Subcutaneous abdominal adipose tissue (tissue), 5 donors: ENCODE data around the gene SPATA20.
A peak's percentile ranks its signal among the peaks of the same experiment; 100 is the strongest.

Experiments
- H3K27ac ChIP-seq: one replicate; pipeline ENCODE4 v1.7.0; 2013; ENCODE audit warnings: low read depth, mild to moderate bottlenecking, inconsistent platforms, low read length, moderate library complexity
- H3K27me3 ChIP-seq, 5 donors: one replicate each; pipeline ENCODE4 v1.7.0; 2013; ENCODE audit warnings: low read length in 5 of 5, inconsistent platforms in 1 of 5; ENCODE audit not compliant: control insufficient read depth in 5 of 5, insufficient read depth in 4 of 5
- H3K36me3 ChIP-seq, 5 donors: one replicate each; pipeline ENCODE4 v1.7.0; 2013; ENCODE audit warnings: low read length in 5 of 5; ENCODE audit not compliant: control insufficient read depth in 5 of 5, insufficient read depth in 5 of 5
- H3K4me1 ChIP-seq, 5 donors: one replicate each; pipeline ENCODE4 v1.7.0; 2013; ENCODE audit warnings: low read length in 5 of 5, mild to moderate bottlenecking in 3 of 5, moderate library complexity in 1 of 5; ENCODE audit not compliant: control insufficient read depth in 5 of 5, insufficient read depth in 5 of 5
- H3K4me3 ChIP-seq, 5 donors: one replicate each; pipeline ENCODE4 v1.7.0; 2013; ENCODE audit warnings: low read length in 5 of 5, low read depth in 1 of 5
- H3K9ac ChIP-seq, 5 donors: one replicate each; pipeline ENCODE4 v1.7.0; 2013; ENCODE audit warnings: low read length in 5 of 5, mild to moderate bottlenecking in 4 of 5, moderate library complexity in 3 of 5
- H3K9me3 ChIP-seq, 5 donors: one replicate each; pipeline ENCODE4 v1.7.0; 2013; ENCODE audit warnings: low read length in 5 of 5; ENCODE audit not compliant: control insufficient read depth in 5 of 5
- donor health status: healthy.
- donor health status: healthy.
- donor health status: healthy.
- donor health status: healthy.
- donor health status: healthy.

The SPATA20 gene

DNA sequence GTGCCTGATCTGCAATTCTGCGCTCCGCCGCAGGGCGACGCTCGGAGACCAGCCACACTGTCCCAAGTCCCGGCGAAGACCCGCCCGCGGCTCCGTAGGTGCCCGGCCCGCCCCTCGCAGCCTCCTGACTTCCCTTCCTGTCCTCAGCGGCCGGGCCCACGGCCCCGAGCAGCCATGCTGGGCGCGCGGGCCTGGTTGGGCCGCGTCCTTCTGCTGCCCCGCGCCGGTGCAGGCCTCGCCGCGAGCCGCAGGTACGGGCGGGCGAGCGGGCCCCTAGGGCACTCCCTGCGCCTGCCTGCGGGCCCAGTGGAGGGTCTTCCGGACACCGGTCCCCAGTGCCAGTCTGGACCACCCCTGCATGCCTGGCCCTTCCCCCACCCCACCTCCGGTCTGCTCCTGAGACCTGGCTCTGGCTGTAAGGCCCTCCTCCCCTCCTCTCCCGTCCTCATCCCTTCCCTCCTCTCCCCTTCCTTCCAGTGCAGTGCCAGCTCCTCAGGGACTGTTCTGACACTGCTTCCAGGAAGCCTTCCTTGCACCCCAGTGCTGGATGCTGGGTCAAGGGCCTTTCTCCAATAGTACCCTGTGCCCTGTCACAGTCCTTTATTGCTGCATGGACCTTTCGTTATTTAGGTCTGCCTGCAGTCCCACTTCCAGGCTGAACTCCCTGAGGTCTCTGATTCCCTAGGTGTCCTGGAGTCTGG is at the start of gene SPATA20:
SPATA20 (plus strand) TSS at position 140 of the 701 bp plus-strand sequence; CDS start at position 175, 35 bp downstream.
- Histone ChIP-seq H3K27ac (no peak within 1 kb of the TSS), H3K4me3 (peak within 1 kb of the TSS; percentile 66 to 77 (median 73)), H3K9me3 (no peaks in the 10 kb centered on the region), H3K36me3 (peaks cover 0 to 16% (median 2%) of the 10 kb centered on the region in 5 donors), H3K4me1 (peaks cover 6 to 23% (median 18%) of the 10 kb centered on the region in 5 donors), H3K27me3 (no peaks in the 10 kb centered on the region), H3K9ac (peak within 1 kb of the TSS; percentile 28 to 79 (median 74))

GRCh38 chr17:50498021-50498874 is 48.7 kb upstream of the SPATA20 start:
- Histone ChIP-seq H3K9me3 (no peaks in the 10 kb centered on the region), H3K36me3 (no peaks in the 10 kb centered on the region), H3K4me3 (no peak overlapping the region), H3K27me3 (no peaks in the 10 kb centered on the region), H3K4me1 (no peaks in the 10 kb centered on the region), H3K9ac (no peak overlapping the region), H3K27ac (no peak overlapping the region)

DNA sequence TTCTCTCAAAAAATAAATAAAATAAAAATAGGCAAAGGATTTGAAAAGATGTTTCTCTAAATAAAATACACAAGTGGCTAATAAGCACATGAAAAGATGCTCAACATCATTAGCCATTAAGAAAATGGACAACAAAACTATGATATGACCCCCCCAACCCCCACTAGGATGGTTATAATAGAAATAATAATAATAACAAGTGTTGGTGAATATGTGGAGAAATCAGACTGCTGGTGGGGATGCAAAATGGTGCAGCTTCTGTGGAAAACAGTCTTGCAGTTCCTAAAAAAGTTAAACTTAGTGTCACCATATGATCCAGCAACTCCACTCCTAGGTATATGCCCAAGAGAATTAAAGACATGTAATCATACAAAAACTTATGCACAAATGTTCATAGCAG is 47.7 kb upstream of the SPATA20 start:
- Histone ChIP-seq H3K36me3 (no peaks in the 10 kb centered on the region), H3K9ac (no peak overlapping the region), H3K4me3 (no peak overlapping the region), H3K27me3 (no peaks in the 10 kb centered on the region), H3K4me1 (no peaks in the 10 kb centered on the region), H3K9me3 (no peaks in the 10 kb centered on the region), H3K27ac (no peak overlapping the region)

DNA sequence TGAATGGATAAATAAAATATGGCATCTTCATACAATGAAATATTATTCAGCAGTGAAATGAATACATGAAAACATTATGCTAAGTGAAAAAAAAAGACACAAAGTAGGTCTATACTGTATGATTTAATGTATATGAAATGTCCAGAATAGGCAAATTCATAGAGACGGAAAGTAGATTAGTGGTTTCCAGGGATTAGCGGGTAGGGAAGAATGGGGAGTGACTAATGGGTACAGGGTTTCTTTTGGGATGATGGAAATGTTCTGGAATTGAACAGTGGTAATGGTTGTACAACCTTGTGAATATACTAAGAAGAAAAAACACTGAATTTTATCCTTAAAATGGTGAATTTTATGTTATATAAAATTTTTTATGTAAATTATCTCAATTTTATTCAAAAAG is 47.3 kb upstream of the SPATA20 start:
- no peak overlapping the region for H3K9ac ChIP-seq
- H3K27me3 ChIP-seq: no peaks in the 10 kb centered on the region
- no peaks in the 10 kb centered on the region for H3K36me3 ChIP-seq
- H3K27ac ChIP-seq: no peak overlapping the region
- no peaks in the 10 kb centered on the region for H3K4me1 ChIP-seq
- no peaks in the 10 kb centered on the region for H3K9me3 ChIP-seq
- H3K4me3 ChIP-seq: no peak overlapping the region

DNA sequence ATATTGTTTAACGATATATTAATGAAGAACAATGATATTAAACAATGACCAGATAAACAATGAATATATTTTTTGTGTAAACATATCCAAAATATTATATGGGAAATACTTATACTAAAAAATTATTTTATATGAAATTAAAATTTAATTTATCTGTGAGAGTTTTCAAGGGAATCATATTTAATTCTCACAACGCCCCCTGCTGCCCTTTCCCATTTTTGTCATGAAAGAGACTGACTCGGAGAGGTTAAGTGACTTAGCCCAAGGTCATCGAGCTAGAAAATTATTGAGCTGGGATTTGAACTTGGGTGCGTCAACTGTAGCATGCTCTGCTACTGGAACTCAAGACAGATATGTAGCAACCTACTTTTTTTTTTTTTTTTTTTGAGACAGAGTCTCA is 45.9 kb upstream of the SPATA20 start:
- Histone ChIP-seq H3K9me3 (no peaks in the 10 kb centered on the region), H3K27ac (no peak overlapping the region)

GRCh38 chr17:50502301-50502990 is 44.5 kb upstream of the SPATA20 start:
- H3K4me1 ChIP-seq: peaks cover 0 to 1% (median under 1%) of the 10 kb centered on the region in 5 donors
- no peak overlapping the region for H3K27ac ChIP-seq
- H3K9ac ChIP-seq: no peak overlapping the region
- no peaks in the 10 kb centered on the region for H3K27me3 ChIP-seq
- H3K9me3 ChIP-seq: no peaks in the 10 kb centered on the region
- H3K4me3 ChIP-seq: no peak overlapping the region
- H3K36me3 ChIP-seq: no peaks in the 10 kb centered on the region

More for the DNA sequence above, 45.9 kb upstream of the SPATA20 start:
- H3K4me1 ChIP-seq: no peaks in the 10 kb centered on the region
- H3K27me3 ChIP-seq: no peaks in the 10 kb centered on the region
- H3K9ac ChIP-seq: no peak overlapping the region
- H3K36me3 ChIP-seq: no peaks in the 10 kb centered on the region
- no peak overlapping the region for H3K4me3 ChIP-seq

GRCh38 chr17:50505591-50506130 is 41.3 kb upstream of the SPATA20 start:
- no peaks in the 10 kb centered on the region for H3K9me3 ChIP-seq
- no peak overlapping the region for H3K27ac ChIP-seq
- no peak overlapping the region for H3K9ac ChIP-seq
- H3K4me3 ChIP-seq: no peak overlapping the region
- H3K4me1 ChIP-seq: peaks cover 0 to 17% (median 15%) of the 10 kb centered on the region in 5 donors
- H3K27me3 ChIP-seq: no peaks in the 10 kb centered on the region
- no peaks in the 10 kb centered on the region for H3K36me3 ChIP-seq

GRCh38 chr17:50506298-50506697 is 40.7 kb upstream of the SPATA20 start:
- H3K9me3 ChIP-seq: no peaks in the 10 kb centered on the region
- no peaks in the 10 kb centered on the region for H3K36me3 ChIP-seq
- no peak overlapping the region for H3K4me3 ChIP-seq
- peaks cover 0 to 17% (median 15%) of the 10 kb centered on the region in 5 donors for H3K4me1 ChIP-seq
- no peak overlapping the region for H3K27ac ChIP-seq
- H3K27me3 ChIP-seq: no peaks in the 10 kb centered on the region
- no peak overlapping the region for H3K9ac ChIP-seq

DNA sequence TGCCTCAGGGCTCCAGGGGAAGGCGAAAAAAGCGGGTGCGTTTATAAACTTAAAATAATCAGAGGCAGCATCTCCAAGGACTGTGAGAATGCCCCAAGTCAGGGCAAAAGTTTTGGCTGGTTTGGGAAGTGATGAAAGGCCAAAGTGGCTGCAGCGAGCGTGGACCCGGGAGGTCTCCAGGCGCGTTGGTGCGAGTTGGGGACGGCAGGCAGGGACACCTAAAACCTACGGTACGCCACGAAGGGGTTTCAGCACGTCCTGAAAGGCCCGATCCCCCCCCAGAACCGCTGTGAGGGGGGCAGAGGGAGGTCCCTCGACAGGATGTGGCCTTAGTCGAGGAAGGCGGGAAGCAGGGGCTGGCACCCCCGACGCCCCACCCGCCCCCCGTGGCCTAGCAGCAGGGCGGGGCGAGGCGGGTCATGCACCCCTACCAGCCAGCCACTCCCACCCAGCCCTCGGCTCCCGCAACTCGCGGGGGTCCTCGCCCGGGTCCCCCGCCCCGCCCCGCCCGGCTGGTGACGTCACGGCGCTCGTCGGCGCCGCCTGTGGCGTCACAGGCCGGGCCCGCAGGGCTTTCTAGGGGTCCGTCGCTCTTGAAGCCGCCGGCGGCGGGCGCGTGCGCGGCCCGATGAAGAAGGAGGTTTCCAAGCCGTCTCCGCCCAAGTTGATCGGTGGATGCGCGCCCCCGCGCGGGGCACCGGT is 39.0 kb upstream of the SPATA20 start, which contains the start of gene MYCBPAP:
MYCBPAP (plus strand) TSS at position 569 of the 702 bp plus-strand sequence. CDS start 236 bp downstream, outside the sequence.
- Histone ChIP-seq H3K4me1 (peaks cover 0 to 17% (median 15%) of the 10 kb centered on the region in 5 donors), H3K36me3 (no peaks in the 10 kb centered on the region), H3K27me3 (no peaks in the 10 kb centered on the region), H3K4me3 (peak within 1 kb of the TSS; percentile 70 to 75 (median 72)), H3K9me3 (no peaks in the 10 kb centered on the region), H3K27ac (peak within 1 kb of the TSS; percentile 57), H3K9ac (peak within 1 kb of the TSS; percentile 10 to 83 (median 81))
